ENCODE results near the gene KREMEN2. TPM values are rescaled to one million over a fixed set of nuclear protein-coding genes. Genes with fewer than 3 reads are reported as not detected.

The KREMEN2 gene
- total and polyA plus RNA-seq, 5 donors from 2014 or later, result not detected

DNA sequence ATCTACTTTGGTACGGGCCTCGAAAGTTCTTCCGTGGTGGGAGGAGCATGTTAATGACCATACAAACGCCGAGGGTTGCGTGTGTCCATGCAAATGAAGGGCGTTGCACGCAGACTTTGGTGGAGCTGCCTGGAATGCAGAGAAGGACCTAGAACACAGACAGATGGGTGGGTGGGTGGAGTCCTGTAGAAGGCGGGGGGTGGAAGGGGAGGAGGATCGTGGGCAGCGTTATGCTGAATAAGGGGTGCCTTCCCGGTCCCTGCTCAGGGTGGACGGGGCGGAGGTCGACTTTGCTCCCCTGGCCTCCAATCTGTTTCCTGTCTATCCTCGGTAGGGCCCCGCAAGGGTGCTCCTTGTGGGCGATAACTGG, 4.3 kb downstream of the KREMEN2 start:
- no peak overlapping the region for H3K4me3 ChIP-seq (ENCODE audit: low read depth, low read length)
- H3K27me3 ChIP-seq (ENCODE audit: control insufficient read depth, insufficient read depth, low read length), result no peaks in the 10 kb centered on the region
- H3K9me3 ChIP-seq (ENCODE audit: control insufficient read depth in 2 of 2, low read length in 2 of 2), result no peaks in the 10 kb centered on the region
- no peaks in the 10 kb centered on the region for H3K36me3 ChIP-seq (ENCODE audit: control insufficient read depth, insufficient read depth, low read length)
- Mint-ChIP-seq H3K27me3 (peaks cover 42% of the 10 kb centered on the region), H3K36me3 (no peaks in the 10 kb centered on the region), H3K9me3 (peaks cover 0 to 1% (median 0%) of the 10 kb centered on the region in 7 donors), H3K4me3 (peak overlapping the region; percentile 80 to 87 (median 85)), H3K4me1 (peaks cover 0 to 45% (median 4%) of the 10 kb centered on the region in 4 donors), H3K27ac (no peak overlapping the region)
- peaks cover 68% of the 10 kb centered on the region for H3K4me1 ChIP-seq (ENCODE audit: control insufficient read depth, insufficient read depth, low read length, poor library complexity, severe bottlenecking)
- H3K27ac ChIP-seq (ENCODE audit: insufficient read depth, low read length, poor library complexity, severe bottlenecking), result no peak overlapping the region
- ATAC-seq (ENCODE audit: low read depth in 2 of 2) (no peak), DNase-seq (no peak)

- Histone ChIP-seq H3K9me3 (ENCODE audit: control insufficient read depth in 2 of 2, low read length in 2 of 2) (no peaks in the 10 kb centered on the region), H3K27me3 (ENCODE audit: control insufficient read depth, insufficient read depth, low read length) (no peaks in the 10 kb centered on the region), H3K27ac (ENCODE audit: insufficient read depth, low read length, poor library complexity, severe bottlenecking) (no peak within 1 kb of the TSS), H3K4me1 (ENCODE audit: control insufficient read depth, insufficient read depth, low read length, poor library complexity, severe bottlenecking) (peaks cover 62% of the 10 kb centered on the region), H3K36me3 (ENCODE audit: control insufficient read depth, insufficient read depth, low read length) (no peaks in the 10 kb centered on the region), H3K4me3 (ENCODE audit: low read depth, low read length) (peak within 1 kb of the TSS; percentile 7)
- Mint-ChIP-seq H3K27me3 (peaks cover 37% of the 10 kb centered on the region), H3K36me3 (no peaks in the 10 kb centered on the region), H3K4me1 (peaks cover 0 to 42% (median 4%) of the 10 kb centered on the region in 4 donors), H3K9me3 (peaks cover 0 to 1% (median 0%) of the 10 kb centered on the region in 7 donors), H3K4me3 (peak within 1 kb of the TSS; percentile 80 to 87 (median 86)), H3K27ac (no peak within 1 kb of the TSS)
- ATAC-seq (ENCODE audit: low read depth in 2 of 2) (peak; percentile 75 to 78), DNase-seq (peak; percentile 68 to 87 (median 75))
Measured at GRCh38 chr16:2968738-2969544, 4.9 kb downstream of the KREMEN2 start, which contains the start of gene PAQR4. Gene PAQR4 (plus strand): TSS chr16:2969348. CDS start chr16:2969675, 327 bp downstream.

DNA sequence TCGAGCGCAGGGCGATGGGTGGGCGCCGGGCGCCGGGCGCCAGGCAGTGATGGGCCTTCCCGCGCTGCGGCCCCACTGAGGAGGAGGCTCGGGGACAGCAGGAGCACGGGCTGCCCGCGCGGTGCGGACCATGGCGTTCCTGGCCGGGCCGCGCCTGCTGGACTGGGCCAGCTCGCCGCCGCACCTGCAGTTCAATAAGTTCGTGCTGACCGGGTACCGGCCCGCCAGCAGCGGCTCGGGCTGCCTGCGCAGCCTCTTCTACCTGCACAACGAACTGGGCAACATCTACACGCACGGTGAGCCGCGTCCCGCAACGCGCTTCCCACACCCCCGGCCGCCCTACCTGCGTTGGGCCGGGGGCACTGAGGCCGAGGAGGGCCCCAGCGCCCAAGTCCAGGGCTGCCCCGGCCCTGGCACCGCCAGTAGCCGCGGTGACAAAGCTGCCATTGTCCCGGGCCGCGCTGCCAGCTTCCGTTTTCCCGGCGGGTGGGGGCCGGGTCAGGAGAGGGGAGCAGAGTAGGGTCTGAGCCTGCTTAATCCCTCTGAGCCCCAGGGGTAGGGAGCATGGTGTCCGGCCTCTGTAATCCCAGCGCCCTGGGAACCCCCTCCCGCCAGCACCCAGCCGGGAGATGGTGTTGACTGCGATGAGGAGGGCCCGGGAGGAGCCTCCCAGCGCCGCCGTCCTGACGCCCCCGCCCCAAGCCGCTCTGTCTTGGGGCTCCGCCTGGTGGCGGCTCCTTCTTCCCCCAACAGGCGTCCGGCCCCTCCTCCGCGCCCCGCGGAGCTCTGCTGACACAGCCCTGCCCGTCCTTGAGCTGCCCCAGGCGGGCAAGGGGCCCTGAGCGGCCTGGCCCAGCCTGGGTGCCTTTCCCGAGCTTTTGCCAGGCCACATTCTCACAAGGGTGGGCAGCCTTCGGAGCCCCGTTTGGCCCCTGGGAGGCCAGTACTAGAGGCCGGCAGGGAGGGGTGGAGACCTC, 5.8 kb downstream of the KREMEN2 start:
- H3K27ac ChIP-seq (ENCODE audit: insufficient read depth, low read length, poor library complexity, severe bottlenecking), result no peak overlapping the region
- peak overlapping the region; percentile 72 to 86 (median 78) for H3K4me3 Mint-ChIP-seq
- H3K4me1 ChIP-seq (ENCODE audit: control insufficient read depth, insufficient read depth, low read length, poor library complexity, severe bottlenecking), result peaks cover 53% of the 10 kb centered on the region
- peak; percentile 52 to 54 for ATAC-seq (ENCODE audit: low read depth in 2 of 2)
- H3K27me3 Mint-ChIP-seq, result peaks cover 33% of the 10 kb centered on the region
- H3K36me3 Mint-ChIP-seq, result no peaks in the 10 kb centered on the region
- H3K27ac Mint-ChIP-seq, result no peak overlapping the region
- H3K4me1 Mint-ChIP-seq, result peaks cover 0 to 37% (median 4%) of the 10 kb centered on the region in 4 donors
- peaks cover 0 to 1% (median 0%) of the 10 kb centered on the region in 7 donors for H3K9me3 Mint-ChIP-seq
- no peak overlapping the region for H3K4me3 ChIP-seq (ENCODE audit: low read depth, low read length)
- no peaks in the 10 kb centered on the region for H3K36me3 ChIP-seq (ENCODE audit: control insufficient read depth, insufficient read depth, low read length)
- DNase-seq, result peak; percentile 48 to 86 (median 51)
- H3K27me3 ChIP-seq (ENCODE audit: control insufficient read depth, insufficient read depth, low read length), result no peaks in the 10 kb centered on the region
- H3K9me3 ChIP-seq (ENCODE audit: control insufficient read depth in 2 of 2, low read length in 2 of 2), result no peaks in the 10 kb centered on the region

DNA sequence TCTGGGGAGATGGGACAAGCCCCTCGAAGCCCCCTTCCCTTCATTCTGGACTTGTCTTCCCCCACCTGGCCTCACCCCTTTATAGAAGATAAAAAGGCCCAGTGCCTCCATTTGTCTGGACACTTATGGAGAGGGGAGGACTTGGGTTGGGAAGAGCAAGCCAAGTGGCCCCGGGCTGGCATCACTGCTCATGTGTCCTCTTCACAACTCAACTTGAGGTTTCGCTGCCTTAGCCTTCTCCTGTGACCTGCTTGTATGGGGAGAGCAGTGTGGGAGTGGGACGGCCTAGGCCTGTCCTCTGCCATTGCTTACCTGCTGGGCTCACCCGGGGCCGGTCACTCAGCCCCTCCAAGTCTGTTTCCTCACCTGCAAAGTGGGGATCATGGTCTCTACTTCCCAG, 6.5 kb downstream of the KREMEN2 start:
- Mint-ChIP-seq H3K27me3 (peaks cover 27% of the 10 kb centered on the region), H3K27ac (no peak overlapping the region), H3K9me3 (peaks cover 0 to 1% (median 0%) of the 10 kb centered on the region in 7 donors), H3K36me3 (no peaks in the 10 kb centered on the region), H3K4me3 (peak overlapping the region; percentile 72 to 86 (median 78)), H3K4me1 (peaks cover 0 to 31% (median 4%) of the 10 kb centered on the region in 4 donors)
- H3K9me3 ChIP-seq (ENCODE audit: control insufficient read depth in 2 of 2, low read length in 2 of 2), result no peaks in the 10 kb centered on the region
- ATAC-seq (ENCODE audit: low read depth in 2 of 2), result no peak
- no peak overlapping the region for H3K27ac ChIP-seq (ENCODE audit: insufficient read depth, low read length, poor library complexity, severe bottlenecking)
- no peaks in the 10 kb centered on the region for H3K27me3 ChIP-seq (ENCODE audit: control insufficient read depth, insufficient read depth, low read length)
- no peak overlapping the region for H3K4me3 ChIP-seq (ENCODE audit: low read depth, low read length)
- H3K36me3 ChIP-seq (ENCODE audit: control insufficient read depth, insufficient read depth, low read length), result no peaks in the 10 kb centered on the region
- no peak for DNase-seq
- H3K4me1 ChIP-seq (ENCODE audit: control insufficient read depth, insufficient read depth, low read length, poor library complexity, severe bottlenecking), result peaks cover 46% of the 10 kb centered on the region

DNA sequence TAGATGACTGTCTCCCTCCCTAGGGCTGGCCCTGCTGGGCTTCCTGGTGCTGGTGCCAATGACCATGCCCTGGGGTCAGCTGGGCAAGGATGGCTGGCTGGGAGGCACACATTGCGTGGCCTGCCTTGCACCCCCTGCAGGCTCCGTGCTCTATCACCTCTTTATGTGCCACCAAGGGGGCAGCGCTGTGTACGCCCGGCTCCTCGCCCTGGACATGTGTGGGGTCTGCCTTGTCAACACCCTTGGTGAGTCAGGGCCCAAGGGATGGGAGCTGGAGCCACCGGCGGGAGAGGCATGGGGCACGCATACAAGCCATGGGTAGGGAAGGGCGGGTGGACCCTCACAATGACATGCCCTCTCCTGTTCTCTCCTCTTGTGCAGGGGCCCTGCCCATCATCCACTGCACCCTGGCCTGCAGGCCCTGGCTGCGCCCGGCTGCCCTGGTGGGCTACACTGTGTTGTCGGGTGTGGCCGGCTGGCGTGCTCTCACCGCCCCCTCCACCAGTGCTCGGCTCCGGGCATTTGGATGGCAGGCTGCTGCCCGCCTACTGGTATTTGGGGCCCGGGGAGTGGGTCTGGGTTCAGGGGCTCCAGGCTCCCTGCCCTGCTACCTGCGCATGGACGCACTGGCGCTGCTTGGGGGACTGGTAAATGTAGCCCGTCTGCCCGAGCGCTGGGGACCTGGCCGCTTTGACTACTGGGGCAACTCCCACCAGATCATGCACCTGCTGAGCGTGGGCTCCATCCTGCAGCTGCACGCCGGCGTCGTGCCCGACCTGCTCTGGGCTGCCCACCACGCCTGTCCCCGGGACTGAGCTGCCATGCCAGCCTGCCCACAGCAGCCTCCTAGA, 7.3 kb downstream of the KREMEN2 start:
- Mint-ChIP-seq H3K27ac (no peak overlapping the region), H3K9me3 (peaks cover 0 to 1% (median 0%) of the 10 kb centered on the region in 7 donors), H3K4me3 (peak overlapping the region; percentile 72 to 86 (median 78)), H3K27me3 (peaks cover 22% of the 10 kb centered on the region), H3K4me1 (peaks cover 0 to 28% (median 4%) of the 10 kb centered on the region in 4 donors), H3K36me3 (no peaks in the 10 kb centered on the region)
- Histone ChIP-seq H3K27ac (ENCODE audit: insufficient read depth, low read length, poor library complexity, severe bottlenecking) (no peak overlapping the region), H3K4me1 (ENCODE audit: control insufficient read depth, insufficient read depth, low read length, poor library complexity, severe bottlenecking) (peaks cover 39% of the 10 kb centered on the region), H3K36me3 (ENCODE audit: control insufficient read depth, insufficient read depth, low read length) (no peaks in the 10 kb centered on the region), H3K27me3 (ENCODE audit: control insufficient read depth, insufficient read depth, low read length) (no peaks in the 10 kb centered on the region), H3K4me3 (ENCODE audit: low read depth, low read length) (no peak overlapping the region), H3K9me3 (ENCODE audit: control insufficient read depth in 2 of 2, low read length in 2 of 2) (no peaks in the 10 kb centered on the region)
- no peak for ATAC-seq (ENCODE audit: low read depth in 2 of 2)
- DNase-seq, result no peak

DNA sequence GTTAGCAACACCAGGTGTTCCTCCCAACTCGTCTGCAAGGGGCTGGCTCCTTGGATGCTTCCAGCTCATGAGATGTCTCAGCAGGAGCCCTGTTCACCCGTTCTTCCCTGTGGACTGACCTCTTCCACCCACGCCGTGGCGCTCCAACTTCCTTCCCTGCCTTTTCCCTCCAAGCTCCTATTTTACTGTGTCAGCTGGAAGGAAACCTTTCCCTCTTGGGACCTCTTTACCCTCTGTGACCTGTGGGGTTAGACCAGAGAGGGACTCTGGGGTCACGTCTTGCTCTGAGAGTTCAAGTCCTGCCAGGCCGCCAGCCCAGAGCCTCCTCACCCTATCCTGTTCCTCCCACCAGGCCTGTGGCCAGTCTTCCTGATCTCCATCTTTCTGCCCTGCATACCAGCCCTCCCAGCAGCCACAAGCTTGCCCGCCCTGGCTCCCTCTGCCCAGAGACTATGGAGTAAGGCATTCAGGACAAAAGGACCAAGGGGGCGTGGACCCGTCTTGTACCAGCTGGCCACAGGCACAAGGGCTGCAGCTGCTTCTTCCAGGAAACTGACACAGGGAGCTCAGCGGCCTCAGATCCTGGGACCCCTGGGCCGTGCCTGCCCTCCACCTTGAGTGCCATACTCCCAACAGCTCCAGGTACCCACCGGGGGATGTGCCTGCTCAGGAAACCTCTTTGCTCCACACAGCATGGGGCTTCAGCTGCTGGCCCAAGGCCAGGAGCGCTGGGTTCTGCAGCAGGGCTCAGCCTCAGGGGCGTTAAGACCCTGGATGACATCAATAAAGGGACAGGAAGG, 8.1 kb downstream of the KREMEN2 start:
- Histone ChIP-seq H3K27me3 (ENCODE audit: control insufficient read depth, insufficient read depth, low read length) (no peaks in the 10 kb centered on the region), H3K4me1 (ENCODE audit: control insufficient read depth, insufficient read depth, low read length, poor library complexity, severe bottlenecking) (peaks cover 31% of the 10 kb centered on the region), H3K27ac (ENCODE audit: insufficient read depth, low read length, poor library complexity, severe bottlenecking) (no peak overlapping the region), H3K36me3 (ENCODE audit: control insufficient read depth, insufficient read depth, low read length) (no peaks in the 10 kb centered on the region), H3K9me3 (ENCODE audit: control insufficient read depth in 2 of 2, low read length in 2 of 2) (no peaks in the 10 kb centered on the region), H3K4me3 (ENCODE audit: low read depth, low read length) (no peak overlapping the region)
- Mint-ChIP-seq H3K27me3 (peaks cover 22% of the 10 kb centered on the region), H3K4me1 (peaks cover 0 to 28% (median 4%) of the 10 kb centered on the region in 4 donors), H3K9me3 (peaks cover 0 to 1% (median 0%) of the 10 kb centered on the region in 7 donors), H3K4me3 (peak overlapping the region in 1 of 4 donors; percentile 81), H3K36me3 (no peaks in the 10 kb centered on the region), H3K27ac (no peak overlapping the region)
- DNase-seq (no peak), ATAC-seq (ENCODE audit: low read depth in 2 of 2) (no peak)
